HL-60 (cell line): Measurements from ENCODE around the gene SPDEF.

Source experiments
- CTCF ChIP-seq: IDR thresholded peaks from one replicate; pipeline ENCODE4 v1.5.1; 2011; ENCODE audit warnings: low read length, control low read depth, inconsistent platforms; ENCODE audit not compliant: insufficient read depth
- POLR2AphosphoS5 ChIP-seq: IDR thresholded peaks from 2 replicates; pipeline ENCODE4 v1.6.1; 2012; ENCODE audit warnings: low read depth

- TF ChIP-seq CTCF = no peak
- no peak for TF ChIP-seq POLR2AphosphoS5
Observed at GRCh38 chr6:34592208-34592952, 36.3 kb upstream of the SPDEF start.
